Body of pancreas (tissue), 4 donors: Measurements from ENCODE around the gene ACSS3. TPM values are rescaled to one million over a fixed set of nuclear protein-coding genes. Genes with fewer than 3 reads are reported as not detected.

ENCODE experiments used
- ATAC-seq: fragments of 150-250 bp; one replicate; pipeline ENCODE4 v1.9.1; 2016
- DNase-seq, 4 donors: peaks; one replicate each; pipeline ENCODE4 v3.0.0-alpha.2; 2019
- H3K27ac ChIP-seq, 4 donors: fragments of 200-600 bp; sonication (generic); 1 replicate in 3 of 4; 2 replicates in 1 of 4; pipeline versions ENCODE4 v1.5.1 to v1.6.1; 2016 to 2019; ENCODE audit warnings: mild to moderate bottlenecking in 1 of 4, mixed read lengths in 1 of 4, moderate library complexity in 1 of 4
- H3K27me3 ChIP-seq, 2 donors: fragments of 200-600 bp; sonication (generic); one replicate each; pipeline ENCODE4 v1.6.0; 2016; ENCODE audit warnings: mild to moderate bottlenecking in 1 of 2
- H3K36me3 ChIP-seq, 2 donors: fragments of 200-600 bp; sonication (generic); replicated peaks in 1 of 2; 2 replicates each; pipeline ENCODE4 v1.5.1; 2016; ENCODE audit warnings: low read depth in 2 of 2; ENCODE audit not compliant: insufficient read depth in 1 of 2
- H3K4me1 ChIP-seq: fragments of 200-600 bp; sonication (generic); one replicate; pipeline ENCODE4 v1.6.0; 2016
- H3K4me3 ChIP-seq, 2 donors: fragments of 200-600 bp; sonication (generic); 1 replicate in 1 of 2; 2 replicates in 1 of 2; pipeline ENCODE4 v1.5.1; 2016 to 2019
- H3K9me3 ChIP-seq, 3 donors: fragments of 200-600 bp; sonication (generic); 1 replicate in 2 of 3; 2 replicates in 1 of 3; pipeline ENCODE4 v1.5.1; 2016
- POLR2A ChIP-seq, 3 donors: fragments of 450-650 bp; IDR thresholded peaks; one replicate each; pipeline ENCODE4 v1.6.1; 2016; ENCODE audit warnings: antibody characterized with exemption in 3 of 3, mild to moderate bottlenecking in 2 of 3
- WGBS, 2 donors: methylation state at CpG; one replicate each; pipeline ENCODE4 v1.1.5; 2017; 5-methylcytosine and 5-hydroxymethylcytosine counted together
- intact Hi-C: fragments of 100-400 bp; cut with DNase I; formaldehyde crosslinking; loops from one replicate; pipeline ENCODE4 v1.15.1; 2023
- total RNA-seq, 2 donors: library from RNA; depleted of rRNA; stranded (reverse); fragments of >200 nt; gene quantifications; one replicate each; pipeline ENCODE4 v1.1.0, GENCODE V29; 2016
- TF ChIP-seq, protein P1 (sequence below), 7 experiments: fragments of 450-650 bp in 4 of 7; fragments of 200-600 bp in 3 of 7; sonication (generic) in 3 of 7; IDR thresholded peaks; one replicate each; pipeline ENCODE4 v1.5.1; 2016 to 2019; ENCODE audit warnings: antibody characterized with exemption in 7 of 7

The ACSS3 gene
- total RNA-seq, 2 donors from 2014 or later, result 9.9 to 27.7 TPM

DNA sequence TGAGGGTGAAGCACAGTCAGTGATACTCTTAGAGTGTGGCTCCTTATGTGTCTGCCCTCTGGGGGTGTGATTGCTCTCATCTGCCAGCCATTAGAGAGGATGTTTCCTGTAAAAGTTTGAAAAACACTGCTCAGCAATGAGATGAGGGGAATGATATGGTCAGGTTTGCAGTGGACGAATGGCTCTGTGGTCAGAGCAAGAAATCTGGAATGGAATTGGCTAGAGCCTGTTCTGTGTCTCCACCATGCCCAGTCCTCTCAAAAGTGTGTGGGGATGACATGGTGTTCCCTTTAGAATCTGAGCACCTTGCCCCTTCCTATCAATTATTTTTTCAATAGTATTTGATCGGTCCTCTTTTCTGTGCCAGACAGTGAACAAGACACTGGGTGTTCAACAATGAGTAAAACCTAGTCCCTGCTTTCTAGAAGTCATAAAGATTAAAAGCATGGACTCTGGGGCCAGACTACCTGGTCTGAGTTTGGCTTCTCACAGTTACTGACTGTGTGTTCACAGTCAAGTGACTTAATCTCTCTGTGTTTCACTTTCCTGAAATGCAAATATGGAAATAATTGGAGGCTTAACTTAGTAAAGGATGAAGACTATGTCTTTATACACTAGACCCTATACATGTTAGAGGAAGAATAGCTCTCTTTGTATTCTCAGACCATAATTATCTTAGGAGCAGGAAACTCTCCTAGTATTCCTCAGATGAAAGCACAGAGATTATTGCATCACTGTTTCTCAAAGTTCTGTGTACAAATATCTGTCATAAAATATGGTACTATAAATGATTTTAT is 1.6 kb downstream of the ACSS3 start:
- Histone ChIP-seq H3K9me3 (no peaks in the 10 kb centered on the region), H3K27me3 (no peaks in the 10 kb centered on the region), H3K36me3 (no peaks in the 10 kb centered on the region), H3K27ac (peak overlapping the region in 1 of 4 donors; percentile 22), H3K4me1 (peaks cover 7% of the 10 kb centered on the region), H3K4me3 (no peak overlapping the region)
- ATAC-seq, result no peak
- intact Hi-C loops, result no loop called here
- 54 to 63% methylated on average over 2 of the region's 2 CpGs for WGBS, 2 donors
- TF ChIP-seq POLR2A (IDR thresholded peaks at IDR 0.05), result no peak
- TF ChIP-seq, protein P1, sequence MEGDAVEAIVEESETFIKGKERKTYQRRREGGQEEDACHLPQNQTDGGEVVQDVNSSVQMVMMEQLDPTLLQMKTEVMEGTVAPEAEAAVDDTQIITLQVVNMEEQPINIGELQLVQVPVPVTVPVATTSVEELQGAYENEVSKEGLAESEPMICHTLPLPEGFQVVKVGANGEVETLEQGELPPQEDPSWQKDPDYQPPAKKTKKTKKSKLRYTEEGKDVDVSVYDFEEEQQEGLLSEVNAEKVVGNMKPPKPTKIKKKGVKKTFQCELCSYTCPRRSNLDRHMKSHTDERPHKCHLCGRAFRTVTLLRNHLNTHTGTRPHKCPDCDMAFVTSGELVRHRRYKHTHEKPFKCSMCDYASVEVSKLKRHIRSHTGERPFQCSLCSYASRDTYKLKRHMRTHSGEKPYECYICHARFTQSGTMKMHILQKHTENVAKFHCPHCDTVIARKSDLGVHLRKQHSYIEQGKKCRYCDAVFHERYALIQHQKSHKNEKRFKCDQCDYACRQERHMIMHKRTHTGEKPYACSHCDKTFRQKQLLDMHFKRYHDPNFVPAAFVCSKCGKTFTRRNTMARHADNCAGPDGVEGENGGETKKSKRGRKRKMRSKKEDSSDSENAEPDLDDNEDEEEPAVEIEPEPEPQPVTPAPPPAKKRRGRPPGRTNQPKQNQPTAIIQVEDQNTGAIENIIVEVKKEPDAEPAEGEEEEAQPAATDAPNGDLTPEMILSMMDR (IDR thresholded peaks at IDR 0.05), result no peak
- no peak for DNase-seq

DNA sequence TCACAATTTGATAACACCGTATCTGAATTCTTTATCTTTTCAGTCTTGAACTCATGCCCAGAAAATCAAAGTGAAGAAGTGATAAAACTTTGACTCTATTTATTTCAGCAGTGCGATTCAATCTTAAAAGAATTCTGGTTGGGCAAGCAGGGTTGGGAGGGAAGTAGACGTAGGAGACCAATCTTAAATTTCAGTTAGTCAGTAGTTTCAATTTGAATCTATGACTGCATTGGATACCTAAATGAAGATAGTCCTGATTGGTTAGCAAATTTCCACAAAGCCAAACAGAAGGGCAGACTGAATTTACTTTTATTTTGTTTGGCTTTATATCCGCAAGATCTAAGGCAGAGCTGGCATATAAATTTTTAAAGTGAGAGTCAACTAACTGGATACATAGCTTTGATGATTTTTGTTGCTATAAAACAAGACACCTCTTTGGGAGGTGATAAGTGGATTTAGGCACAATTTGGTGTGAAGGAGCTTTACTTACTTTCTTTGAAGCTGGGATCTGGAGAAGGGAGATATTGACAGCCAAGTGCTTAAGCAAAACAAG is 2.6 kb downstream of the ACSS3 start:
- Histone ChIP-seq H3K27ac (no peak overlapping the region), H3K9me3 (no peaks in the 10 kb centered on the region), H3K36me3 (no peaks in the 10 kb centered on the region), H3K27me3 (no peaks in the 10 kb centered on the region), H3K4me1 (peaks cover 7% of the 10 kb centered on the region), H3K4me3 (no peak overlapping the region)
- TF ChIP-seq, protein P1 (IDR thresholded peaks at IDR 0.05), result no peak
- TF ChIP-seq POLR2A (IDR thresholded peaks at IDR 0.05), result no peak
- intact Hi-C loops, result no loop called here
- no peak for DNase-seq
- no peak for ATAC-seq
- WGBS, 2 donors, result 22 to 25% methylated on average over 4 of the region's 4 CpGs

DNA sequence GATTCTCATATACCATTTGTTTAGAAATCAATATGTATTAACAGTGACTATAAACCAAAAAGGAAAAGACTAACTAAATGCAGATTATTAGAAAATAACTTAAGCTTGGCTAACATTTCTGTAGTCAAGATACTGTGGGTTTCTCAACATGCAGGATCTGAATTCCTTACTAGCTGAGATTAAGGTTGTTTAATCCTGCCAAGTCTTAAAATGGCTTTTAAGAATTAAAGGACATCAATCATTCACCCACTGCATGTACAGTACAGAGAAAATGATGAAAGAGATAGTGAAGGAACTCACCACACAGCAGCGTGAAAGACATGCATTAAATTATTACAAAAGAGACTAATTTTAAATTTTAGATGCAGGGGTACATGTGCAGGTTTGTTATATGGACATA is 3.8 kb downstream of the ACSS3 start:
- no peaks in the 10 kb centered on the region for H3K9me3 ChIP-seq
- H3K4me3 ChIP-seq, result no peak overlapping the region
- intact Hi-C loops, result no loop called here
- H3K27me3 ChIP-seq, result no peaks in the 10 kb centered on the region
- TF ChIP-seq, protein P1 (IDR thresholded peaks at IDR 0.05), result no peak
- no peak for TF ChIP-seq POLR2A (IDR thresholded peaks at IDR 0.05)
- H3K27ac ChIP-seq, result no peak overlapping the region
- peaks cover 7% of the 10 kb centered on the region for H3K4me1 ChIP-seq
- H3K36me3 ChIP-seq, result no peaks in the 10 kb centered on the region
- ATAC-seq, result no peak
- WGBS, 2 donors, result 85 to 91% methylated on average over 1 of the region's 1 CpG
- no peak for DNase-seq

DNA sequence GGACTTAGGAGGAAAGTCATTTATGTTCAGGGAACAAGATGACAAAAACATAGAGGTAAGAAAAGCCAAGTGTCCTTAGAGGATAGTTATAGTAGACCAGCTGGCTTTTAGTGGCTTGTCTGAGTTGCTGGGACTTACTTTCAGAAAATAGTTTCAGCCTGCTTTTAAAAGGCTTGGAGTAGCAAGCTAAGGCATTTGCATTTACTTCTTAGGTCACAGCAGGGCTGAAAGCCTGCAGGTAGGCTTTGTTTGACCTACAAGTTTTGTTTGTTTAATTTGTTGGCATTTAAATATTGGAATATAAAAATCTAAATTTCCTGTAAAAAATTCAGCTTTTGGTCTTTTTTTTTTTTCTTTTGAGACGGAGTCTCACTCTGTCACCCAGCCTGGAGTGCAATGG is 5.1 kb downstream of the ACSS3 start:
- no peaks in the 10 kb centered on the region for H3K36me3 ChIP-seq
- no peak for ATAC-seq
- H3K4me1 ChIP-seq, result peaks cover 2% of the 10 kb centered on the region
- H3K27me3 ChIP-seq, result no peaks in the 10 kb centered on the region
- no peaks in the 10 kb centered on the region for H3K9me3 ChIP-seq
- no peak for TF ChIP-seq POLR2A (IDR thresholded peaks at IDR 0.05)
- TF ChIP-seq, protein P1 (IDR thresholded peaks at IDR 0.05), result no peak
- H3K27ac ChIP-seq, result no peak overlapping the region
- intact Hi-C loops, result no loop called here
- 88% methylated on average over 1 of the region's 1 CpG for WGBS, 2 donors
- DNase-seq, result no peak
- no peak overlapping the region for H3K4me3 ChIP-seq
